Measurements from ENCODE around the gene PGP. TPM values are rescaled to one million over a fixed set of nuclear protein-coding genes. Genes with fewer than 3 reads are reported as not detected.

The PGP gene
- total RNA-seq, 1 experiment from 2014 or later: 48.7 TPM

DNA sequence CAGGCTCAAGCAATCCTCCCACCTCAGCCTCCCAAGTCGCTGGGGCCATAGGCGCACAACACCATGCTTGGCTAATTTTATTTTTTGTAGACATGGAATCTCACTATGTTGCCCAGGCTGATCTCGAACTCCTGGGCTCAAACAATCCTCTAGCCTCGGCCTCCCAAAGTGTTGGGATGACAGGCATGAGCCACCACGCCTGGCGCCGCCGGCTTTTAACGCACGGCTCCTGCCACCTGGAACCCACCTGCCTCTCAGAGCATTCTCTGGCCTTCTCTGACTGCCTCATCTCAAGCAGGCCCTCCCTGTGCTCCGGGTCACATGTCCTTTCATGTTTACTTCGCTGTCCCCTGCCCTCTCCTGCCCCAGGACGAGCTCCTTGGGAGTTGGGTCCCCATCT is 28.6 kb downstream of the PGP start:
- no peak for TF ChIP-seq POLR2AphosphoS5 (IDR thresholded peaks at IDR 0.05; ENCODE audit: low read depth, low read length)
- TF ChIP-seq TCF7L2 (IDR thresholded peaks at IDR 0.05; ENCODE audit: low read depth, low read length): no peak
- TF ChIP-seq, protein P1, sequence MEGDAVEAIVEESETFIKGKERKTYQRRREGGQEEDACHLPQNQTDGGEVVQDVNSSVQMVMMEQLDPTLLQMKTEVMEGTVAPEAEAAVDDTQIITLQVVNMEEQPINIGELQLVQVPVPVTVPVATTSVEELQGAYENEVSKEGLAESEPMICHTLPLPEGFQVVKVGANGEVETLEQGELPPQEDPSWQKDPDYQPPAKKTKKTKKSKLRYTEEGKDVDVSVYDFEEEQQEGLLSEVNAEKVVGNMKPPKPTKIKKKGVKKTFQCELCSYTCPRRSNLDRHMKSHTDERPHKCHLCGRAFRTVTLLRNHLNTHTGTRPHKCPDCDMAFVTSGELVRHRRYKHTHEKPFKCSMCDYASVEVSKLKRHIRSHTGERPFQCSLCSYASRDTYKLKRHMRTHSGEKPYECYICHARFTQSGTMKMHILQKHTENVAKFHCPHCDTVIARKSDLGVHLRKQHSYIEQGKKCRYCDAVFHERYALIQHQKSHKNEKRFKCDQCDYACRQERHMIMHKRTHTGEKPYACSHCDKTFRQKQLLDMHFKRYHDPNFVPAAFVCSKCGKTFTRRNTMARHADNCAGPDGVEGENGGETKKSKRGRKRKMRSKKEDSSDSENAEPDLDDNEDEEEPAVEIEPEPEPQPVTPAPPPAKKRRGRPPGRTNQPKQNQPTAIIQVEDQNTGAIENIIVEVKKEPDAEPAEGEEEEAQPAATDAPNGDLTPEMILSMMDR (IDR thresholded peaks at IDR 0.05): no peak
- TF ChIP-seq, protein P2, sequence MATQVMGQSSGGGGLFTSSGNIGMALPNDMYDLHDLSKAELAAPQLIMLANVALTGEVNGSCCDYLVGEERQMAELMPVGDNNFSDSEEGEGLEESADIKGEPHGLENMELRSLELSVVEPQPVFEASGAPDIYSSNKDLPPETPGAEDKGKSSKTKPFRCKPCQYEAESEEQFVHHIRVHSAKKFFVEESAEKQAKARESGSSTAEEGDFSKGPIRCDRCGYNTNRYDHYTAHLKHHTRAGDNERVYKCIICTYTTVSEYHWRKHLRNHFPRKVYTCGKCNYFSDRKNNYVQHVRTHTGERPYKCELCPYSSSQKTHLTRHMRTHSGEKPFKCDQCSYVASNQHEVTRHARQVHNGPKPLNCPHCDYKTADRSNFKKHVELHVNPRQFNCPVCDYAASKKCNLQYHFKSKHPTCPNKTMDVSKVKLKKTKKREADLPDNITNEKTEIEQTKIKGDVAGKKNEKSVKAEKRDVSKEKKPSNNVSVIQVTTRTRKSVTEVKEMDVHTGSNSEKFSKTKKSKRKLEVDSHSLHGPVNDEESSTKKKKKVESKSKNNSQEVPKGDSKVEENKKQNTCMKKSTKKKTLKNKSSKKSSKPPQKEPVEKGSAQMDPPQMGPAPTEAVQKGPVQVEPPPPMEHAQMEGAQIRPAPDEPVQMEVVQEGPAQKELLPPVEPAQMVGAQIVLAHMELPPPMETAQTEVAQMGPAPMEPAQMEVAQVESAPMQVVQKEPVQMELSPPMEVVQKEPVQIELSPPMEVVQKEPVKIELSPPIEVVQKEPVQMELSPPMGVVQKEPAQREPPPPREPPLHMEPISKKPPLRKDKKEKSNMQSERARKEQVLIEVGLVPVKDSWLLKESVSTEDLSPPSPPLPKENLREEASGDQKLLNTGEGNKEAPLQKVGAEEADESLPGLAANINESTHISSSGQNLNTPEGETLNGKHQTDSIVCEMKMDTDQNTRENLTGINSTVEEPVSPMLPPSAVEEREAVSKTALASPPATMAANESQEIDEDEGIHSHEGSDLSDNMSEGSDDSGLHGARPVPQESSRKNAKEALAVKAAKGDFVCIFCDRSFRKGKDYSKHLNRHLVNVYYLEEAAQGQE (IDR thresholded peaks at IDR 0.05; ENCODE audit: insufficient read depth in 1 of 2, low read depth in 2 of 2, low read length in 1 of 2): no peak
- no peak for TF ChIP-seq SIN3A (IDR thresholded peaks at IDR 0.05; ENCODE audit: borderline replicate concordance, insufficient read depth, low read depth, low read length)
- no peak for DNase-seq (ENCODE audit: low read depth, low spot score)
- Histone ChIP-seq H3K36me3 (ENCODE audit: control insufficient read depth, insufficient read depth, low read length) (no peaks in the 10 kb centered on the region), H3K4me1 (ENCODE audit: control insufficient read depth, insufficient read depth, low read length) (0 out of 2 replicates have a peak, but pooled peaks cover 5% of the 10 kb centered on the region), H3K27ac (ENCODE audit: low read length) (no peak overlapping the region), H3K4me3 (ENCODE audit: low read depth in 2 of 2, low read length in 2 of 2) (no peak overlapping the region), H3K27me3 (ENCODE audit: control insufficient read depth, insufficient read depth, low read length) (no peaks in the 10 kb centered on the region), H3K9me3 (ENCODE audit: control insufficient read depth, insufficient read depth, low read depth, low read length) (no peaks in the 10 kb centered on the region)
- no TSS peak for BruUV-seq (replicated peaks)
- in situ Hi-C loops (cut with HindIII; ENCODE audit: low pct_unique_long_range_greater_than_20kb, low sequenced_read_pairs): no loop called here
- POLR2A ChIA-PET: no interaction called here
- CTCF ChIA-PET: no interaction called here
- no peak for ATAC-seq
- intact Hi-C loops (cut with micrococcal nuclease; ENCODE audit: unreplicated experiment): no loop called here

DNA sequence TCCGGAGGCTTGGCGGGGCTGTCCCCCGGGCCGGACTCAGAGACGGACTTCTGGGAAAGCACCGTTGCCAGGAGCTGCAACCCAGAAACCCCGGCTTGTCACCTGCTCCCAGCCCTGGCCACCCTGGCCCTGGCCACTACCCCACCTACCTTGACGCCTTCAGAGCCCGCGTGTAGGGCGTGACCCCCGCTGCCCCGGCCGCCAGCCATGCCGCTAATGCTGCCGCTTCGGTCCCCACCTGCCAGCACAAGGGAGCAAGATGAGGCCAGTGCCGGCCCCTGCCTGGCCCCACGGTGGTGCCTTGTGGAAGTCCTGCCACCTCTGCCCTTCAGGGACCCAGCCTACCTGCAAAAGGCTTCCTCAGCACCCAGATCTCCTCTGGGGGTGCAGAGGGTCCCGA is 29.7 kb downstream of the PGP start:
- H3K9me3 ChIP-seq (ENCODE audit: control insufficient read depth, insufficient read depth, low read depth, low read length): no peaks in the 10 kb centered on the region
- no peaks in the 10 kb centered on the region for H3K27me3 ChIP-seq (ENCODE audit: control insufficient read depth, insufficient read depth, low read length)
- TF ChIP-seq, protein P2 (IDR thresholded peaks at IDR 0.05; ENCODE audit: insufficient read depth in 1 of 2, low read depth in 2 of 2, low read length in 1 of 2): no peak
- TF ChIP-seq SIN3A (IDR thresholded peaks at IDR 0.05; ENCODE audit: borderline replicate concordance, insufficient read depth, low read depth, low read length) (no peak), TCF7L2 (IDR thresholded peaks at IDR 0.05; ENCODE audit: low read depth, low read length) (no peak), POLR2AphosphoS5 (IDR thresholded peaks at IDR 0.05; ENCODE audit: low read depth, low read length) (no peak)
- TF ChIP-seq, protein P1 (IDR thresholded peaks at IDR 0.05): no peak
- no peak for DNase-seq (ENCODE audit: low read depth, low spot score)
- H3K4me1 ChIP-seq (ENCODE audit: control insufficient read depth, insufficient read depth, low read length): 0 out of 2 replicates have a peak, but pooled peaks cover under 1% of the 10 kb centered on the region
- H3K27ac ChIP-seq (ENCODE audit: low read length): no peak overlapping the region
- no peak for ATAC-seq
- in situ Hi-C loops (cut with HindIII; ENCODE audit: low pct_unique_long_range_greater_than_20kb, low sequenced_read_pairs): no loop called here
- no peaks in the 10 kb centered on the region for H3K36me3 ChIP-seq (ENCODE audit: control insufficient read depth, insufficient read depth, low read length)
- ChIA-PET CTCF (no interaction called here), POLR2A (no interaction called here)
- BruUV-seq (replicated peaks): no TSS peak
- H3K4me3 ChIP-seq (ENCODE audit: low read depth in 2 of 2, low read length in 2 of 2): no peak overlapping the region
- intact Hi-C loops (cut with micrococcal nuclease; ENCODE audit: unreplicated experiment): no loop called here
